Stimulated activated CD8-positive, alpha-beta memory T cell treated with anti-CD3 and anti-CD28 coated beads, Interleukin-15, amount 100 ng/mL, for 1 hour (primary cell): Measurements from ENCODE around the gene CDKN2B-AS1.
"Not testable (repeated sequence)": the region's sequence is repeated elsewhere in the genome, so short reads cannot be mapped to it uniquely, and the experiment has no call there.

Source experiments
- DNase-seq: peaks from one replicate; pipeline ENCODE4 v3.0.0-alpha.2; 2020; ENCODE audit warnings: low read depth

The CDKN2B-AS1 gene

DNA sequence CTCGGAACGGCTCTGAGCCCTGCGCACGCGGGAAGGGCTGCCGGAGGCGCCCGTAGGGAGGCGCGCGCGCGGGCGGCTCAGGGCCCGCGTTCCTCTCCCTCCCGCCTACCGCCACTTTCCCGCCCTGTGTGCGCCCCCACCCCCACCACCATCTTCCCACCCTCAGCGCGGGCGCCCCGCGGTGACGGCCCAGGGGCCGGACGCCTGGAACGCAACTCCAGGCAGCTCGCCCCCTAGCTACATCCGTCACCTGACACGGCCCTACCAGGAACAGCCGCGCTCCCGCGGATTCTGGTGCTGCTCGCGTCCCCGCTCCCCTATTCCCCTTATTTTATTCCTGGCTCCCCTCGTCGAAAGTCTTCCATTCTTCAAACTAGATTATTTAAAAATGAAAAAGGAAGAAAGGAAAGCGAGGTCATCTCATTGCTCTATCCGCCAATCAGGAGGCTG, at the start of gene CDKN2B-AS1:
Gene CDKN2B-AS1, plus strand, starts transcription at position 236 of the 450 bp plus-strand sequence.
- DNase-seq: no peak

DNA sequence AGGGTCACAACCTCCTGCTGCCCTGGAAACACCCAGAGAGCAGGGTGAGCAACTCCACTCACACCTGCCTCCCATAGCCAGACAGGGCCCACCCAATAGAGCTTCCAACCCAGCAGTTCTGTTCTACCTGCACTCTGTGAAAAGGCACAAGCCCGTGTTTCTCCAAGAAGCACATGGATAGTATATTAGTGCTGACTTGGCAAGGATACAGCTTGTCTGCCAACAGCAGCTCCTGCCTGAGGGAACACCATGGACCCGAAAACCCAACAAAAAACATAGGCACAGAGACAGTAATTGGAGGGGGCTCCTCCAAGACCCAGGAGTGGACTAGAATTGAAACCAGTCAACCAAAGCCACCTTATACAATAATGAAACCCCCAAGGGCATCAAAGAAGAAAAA, 49.0 kb upstream of the CDKN2B-AS1 start:
- no peak for DNase-seq

DNA sequence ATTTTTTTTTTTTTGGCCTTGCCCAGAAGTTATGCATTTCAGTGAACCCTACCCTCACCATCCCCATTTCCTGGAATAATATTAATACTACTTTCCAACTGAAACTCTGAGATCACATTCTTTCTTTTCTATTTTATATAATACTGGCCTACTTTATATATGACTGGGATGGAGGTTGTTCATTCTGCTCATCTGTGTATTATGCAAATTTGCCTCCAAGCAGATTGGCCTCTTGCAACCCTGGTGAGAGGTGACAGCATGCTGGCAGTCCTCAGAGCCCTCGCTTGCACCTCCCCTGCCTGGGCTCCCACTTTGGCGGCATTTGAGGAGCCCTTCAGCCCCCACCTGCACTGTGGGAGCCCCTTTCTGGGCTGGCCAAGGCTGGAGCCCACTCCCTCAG, 35.8 kb upstream of the CDKN2B-AS1 start:
- no peak for DNase-seq

DNA sequence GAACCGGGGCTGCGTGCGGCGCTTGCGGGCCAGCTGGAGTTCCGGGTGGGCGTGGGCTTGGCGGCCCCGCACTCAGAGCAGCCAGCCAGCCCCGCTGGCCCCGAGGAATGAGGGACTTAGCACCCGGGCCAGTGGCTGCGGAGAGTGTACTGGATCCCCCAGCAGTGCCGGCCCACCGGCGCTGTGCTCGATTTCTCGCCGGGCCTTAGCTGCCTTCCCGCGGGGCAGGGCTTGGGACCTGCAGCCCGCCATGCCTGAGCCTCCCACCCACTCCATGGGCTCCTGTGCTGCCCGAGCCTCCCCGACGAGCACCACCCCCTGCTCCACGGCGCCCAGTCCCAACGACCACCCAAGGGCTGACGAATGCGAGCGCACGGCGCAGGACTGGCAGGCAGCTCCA, 35.3 kb upstream of the CDKN2B-AS1 start:
- not testable (repeated sequence) for DNase-seq

DNA sequence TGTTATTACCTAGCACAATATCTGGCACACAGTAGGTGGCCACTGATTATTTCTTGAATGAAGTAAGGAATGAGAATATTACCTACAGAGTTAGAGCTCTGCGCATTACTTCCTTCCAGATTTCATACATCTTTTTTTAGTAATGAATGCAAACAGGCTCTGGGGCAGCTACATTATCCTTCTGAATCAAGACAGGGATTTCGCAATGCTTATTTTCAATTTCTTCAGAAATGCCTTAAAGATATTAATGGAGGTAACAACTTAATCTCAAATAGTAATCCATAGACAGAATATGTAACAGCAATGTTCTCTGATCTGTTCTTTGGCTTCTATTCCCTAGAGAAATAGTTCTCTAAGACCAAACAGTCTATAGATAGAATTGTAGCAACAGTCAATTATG, 33.0 kb upstream of the CDKN2B-AS1 start:
- no peak for DNase-seq

DNA sequence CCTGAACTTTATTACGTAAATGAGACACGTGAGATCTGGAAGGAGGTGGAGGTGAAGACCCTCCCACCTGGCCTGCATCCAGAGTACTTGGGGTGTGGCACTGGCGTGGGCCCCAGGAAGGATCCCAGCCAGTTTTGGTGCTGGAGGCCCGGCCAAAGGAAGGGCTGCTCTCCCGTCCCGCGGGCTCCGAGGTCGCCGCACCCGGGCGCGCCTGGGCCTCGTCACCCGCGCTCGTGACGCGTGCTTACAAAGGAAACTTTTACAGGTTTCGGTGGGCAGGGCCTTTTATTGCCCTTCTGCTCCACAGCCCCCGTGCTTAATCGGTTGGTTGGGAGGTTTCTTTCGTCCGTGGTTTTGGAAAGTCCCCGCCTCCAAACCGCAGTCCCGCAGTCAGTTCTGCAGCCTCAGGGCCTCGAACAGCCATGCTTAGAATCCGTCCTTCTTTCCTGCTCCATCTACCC, 29.6 kb upstream of the CDKN2B-AS1 start:
- peak; percentile 20 for DNase-seq

DNA sequence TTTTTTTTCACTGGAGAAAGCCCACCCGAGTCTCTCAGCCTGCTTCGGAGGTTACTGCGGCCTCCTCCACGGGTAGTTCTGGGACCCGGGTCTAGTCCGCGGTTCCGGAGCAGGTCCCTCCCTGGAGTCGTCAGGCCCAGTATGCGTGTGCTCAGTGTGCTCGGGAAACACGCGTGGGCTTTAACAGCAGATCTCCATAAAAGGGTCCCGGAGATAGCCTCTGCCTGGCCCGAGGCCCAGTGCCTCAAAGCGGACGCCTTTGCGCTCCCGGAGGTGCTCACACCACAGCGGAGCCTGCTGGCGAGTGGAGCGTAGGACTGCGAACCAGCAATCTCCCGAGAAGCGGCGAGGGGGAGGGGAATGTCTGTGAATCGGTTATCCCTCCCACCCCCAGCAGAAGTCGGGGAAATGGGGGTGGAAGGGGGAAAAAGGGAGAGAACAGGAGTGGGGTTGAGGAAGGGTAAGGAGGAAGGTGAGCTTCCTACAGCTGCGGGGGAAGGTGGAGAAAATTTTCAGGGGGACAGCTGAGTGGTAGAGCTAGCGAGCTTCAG, 29.1 kb upstream of the CDKN2B-AS1 start:
- DNase-seq: no peak

DNA sequence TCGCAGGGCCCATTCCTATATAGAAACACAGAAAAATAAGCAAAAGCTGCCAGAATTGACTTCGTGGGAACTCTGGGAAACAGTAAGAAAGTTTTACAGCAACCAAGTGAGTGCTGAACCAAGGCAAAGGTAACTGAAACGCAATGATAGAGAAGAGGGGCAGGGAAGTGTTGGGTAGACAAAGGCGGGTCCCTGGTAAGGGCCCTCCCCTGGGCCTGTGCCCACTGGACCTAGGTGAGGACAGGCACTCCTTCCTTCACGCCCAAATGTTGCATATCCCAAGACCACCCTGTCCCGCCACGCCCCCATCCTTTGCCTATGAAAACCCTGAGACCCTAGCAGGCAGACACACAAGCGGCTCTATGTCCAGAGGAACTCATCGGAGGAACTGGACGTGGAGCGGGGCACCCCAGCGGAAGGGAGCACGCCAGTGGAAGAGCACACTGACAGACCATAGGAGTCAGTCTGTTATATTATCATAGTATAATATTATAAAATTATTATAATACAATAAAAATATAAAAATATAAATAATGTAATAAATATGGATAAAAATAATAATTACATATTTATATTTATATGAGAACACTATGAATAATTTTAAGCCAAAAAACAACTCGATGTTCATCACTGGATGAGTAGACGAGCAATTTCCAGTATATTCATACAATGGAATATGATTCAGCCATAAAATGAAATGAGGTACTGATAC, 28.3 kb upstream of the CDKN2B-AS1 start:
- DNase-seq: no peak

DNA sequence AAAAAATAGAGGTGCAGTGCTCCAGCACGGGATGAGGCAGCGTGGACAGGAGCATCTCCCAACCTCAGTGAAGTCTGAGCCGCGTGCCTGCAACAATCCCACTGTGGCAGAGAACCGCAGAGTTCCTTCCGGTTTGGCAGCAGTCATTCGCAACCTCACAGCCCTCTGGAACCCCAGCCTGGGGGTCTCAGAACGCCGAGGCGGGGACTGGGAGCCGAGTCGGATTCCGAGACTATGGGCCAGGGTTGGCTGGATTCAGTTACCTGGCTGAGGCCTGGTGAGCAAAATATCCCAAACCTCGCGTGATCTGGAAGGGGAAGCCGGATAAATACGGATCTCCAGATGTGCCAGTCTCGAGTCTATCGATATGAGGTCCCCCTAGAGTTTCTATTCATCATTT, 27.4 kb upstream of the CDKN2B-AS1 start:
- no peak for DNase-seq

DNA sequence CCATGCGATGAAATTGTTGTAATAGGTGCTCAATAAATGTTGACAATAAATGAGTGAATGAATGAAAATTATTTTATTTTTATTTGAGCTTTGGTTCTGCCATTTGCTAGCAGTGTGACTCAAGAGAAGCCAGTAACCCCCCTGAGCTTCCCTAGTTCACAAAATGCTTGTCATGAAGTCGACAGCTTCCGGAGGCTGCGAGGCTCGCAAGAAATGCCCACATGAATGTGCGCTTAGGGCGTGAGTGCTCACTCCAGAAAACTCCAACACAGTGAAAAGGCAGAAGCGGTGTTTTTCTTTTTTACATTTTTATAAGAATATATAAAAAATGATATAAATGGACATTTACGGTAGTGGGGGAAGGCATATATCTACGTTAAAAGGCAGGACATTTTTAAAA, 26.9 kb upstream of the CDKN2B-AS1 start:
- DNase-seq: no peak

DNA sequence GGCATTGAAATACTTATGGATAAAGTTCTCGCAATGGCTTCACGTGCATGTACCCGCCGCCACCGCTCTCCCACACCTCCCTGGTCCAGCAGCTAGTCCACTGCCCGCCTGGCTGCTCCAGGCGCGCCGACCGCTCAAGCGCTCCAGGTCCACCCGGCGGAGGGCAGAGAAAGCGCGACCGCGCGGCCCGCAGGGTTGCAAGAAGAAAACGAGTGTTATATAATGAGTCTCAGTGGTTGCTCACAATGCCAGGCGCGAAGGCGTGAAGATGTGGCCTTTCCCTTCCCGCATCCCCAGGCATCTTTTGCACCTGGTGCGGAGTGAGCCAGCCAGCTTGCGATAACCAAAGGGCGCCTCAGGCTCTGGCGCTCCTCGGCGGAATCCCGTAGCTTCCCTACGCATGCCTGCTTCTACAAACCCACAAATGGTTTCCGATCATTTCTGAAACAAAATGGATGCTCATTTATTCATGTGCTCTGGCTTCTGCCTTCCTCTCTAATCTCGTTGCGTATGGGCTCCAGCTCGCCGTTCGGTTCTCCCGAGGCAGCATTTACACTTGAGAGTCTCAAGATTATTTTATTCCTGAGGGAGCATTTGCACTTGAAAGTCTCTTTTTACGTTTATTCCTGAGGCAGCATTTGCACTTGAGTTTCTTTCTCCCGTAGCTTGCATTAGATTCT, 26.1 kb upstream of the CDKN2B-AS1 start:
- no peak for DNase-seq

DNA sequence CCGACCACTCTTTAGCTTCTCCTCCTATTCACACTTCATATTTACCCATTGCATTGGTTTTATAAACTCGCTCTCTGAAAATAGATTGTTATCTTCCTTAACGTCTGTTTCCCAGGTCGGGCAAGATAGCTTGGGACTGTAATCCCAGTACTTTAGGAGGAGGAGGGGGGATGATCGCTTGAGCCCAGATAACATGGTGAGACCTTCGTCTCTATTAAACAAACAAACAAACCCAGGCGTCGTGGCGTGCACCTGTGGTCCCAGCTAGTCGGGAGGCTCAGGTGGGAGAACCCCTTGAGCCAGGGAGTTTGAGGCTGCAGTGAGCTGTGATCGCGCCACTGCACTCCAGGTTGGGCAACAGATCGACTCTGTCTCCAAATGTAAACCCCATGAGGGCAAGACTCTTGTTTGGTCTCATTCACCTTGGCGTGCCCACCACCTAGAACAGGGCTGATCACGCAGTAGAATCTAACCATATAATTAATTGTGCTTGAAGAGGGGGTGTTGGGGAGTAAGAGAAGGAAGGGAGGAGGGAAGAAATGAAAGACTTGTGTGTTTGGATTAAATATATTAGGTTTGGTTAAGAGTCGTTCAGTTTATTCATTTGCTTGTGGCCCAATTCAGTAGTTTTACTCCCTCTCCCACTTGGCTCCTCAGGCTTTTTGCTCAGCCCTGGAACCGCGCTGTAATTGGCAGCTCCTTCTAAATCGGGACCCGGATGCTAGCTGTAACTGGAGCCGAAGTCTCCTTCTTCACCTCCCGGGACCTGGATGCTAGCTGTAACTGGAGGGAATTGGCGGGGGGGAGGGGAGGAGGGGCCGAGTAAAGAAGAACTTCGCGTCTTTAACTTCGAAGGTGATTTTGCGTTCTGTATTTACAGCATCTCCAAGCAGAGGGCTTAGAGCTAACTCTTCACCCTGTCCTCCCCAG, 25.3 kb upstream of the CDKN2B-AS1 start:
- no peak for DNase-seq

DNA sequence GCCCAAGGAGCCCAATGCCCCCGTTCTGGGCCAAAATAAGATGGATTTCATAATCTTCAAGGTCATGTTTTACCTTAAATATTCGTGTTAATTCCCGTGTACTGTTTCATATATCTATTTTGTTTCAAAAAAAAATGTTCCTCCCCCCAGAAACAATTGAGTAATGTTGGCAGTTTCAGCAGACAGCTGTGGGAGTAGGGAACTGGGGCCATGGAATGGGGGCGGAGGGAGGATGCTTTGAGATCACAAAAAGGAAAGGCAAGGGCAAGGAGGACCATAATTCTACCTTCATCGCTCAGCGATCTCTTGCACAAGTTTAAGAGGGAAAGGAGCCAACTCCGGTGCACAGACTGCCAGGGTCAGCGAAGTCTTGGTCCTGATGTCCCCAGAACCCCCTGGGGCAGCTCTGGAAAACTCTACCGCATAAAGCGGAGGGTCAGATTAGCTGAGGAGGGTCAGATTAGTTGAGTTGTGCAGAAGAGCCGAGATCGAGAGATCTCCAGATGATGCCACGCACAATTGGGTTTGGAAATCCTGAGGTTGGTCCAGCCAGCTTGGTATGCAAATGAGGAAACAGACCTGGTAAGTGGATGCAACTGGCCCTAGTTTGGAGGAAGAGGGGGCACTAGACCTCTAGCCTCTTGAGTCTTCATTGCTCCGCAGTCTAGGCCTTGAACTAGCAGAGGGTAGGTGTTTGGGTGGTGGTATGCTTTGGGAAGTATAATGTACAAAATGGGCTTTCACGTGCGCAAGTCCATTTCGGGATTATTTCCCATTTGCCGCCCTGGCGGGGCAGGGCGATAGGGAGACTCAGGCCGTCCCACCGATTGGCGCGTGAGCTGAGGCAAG, 24.4 kb upstream of the CDKN2B-AS1 start:
- DNase-seq: no peak

DNA sequence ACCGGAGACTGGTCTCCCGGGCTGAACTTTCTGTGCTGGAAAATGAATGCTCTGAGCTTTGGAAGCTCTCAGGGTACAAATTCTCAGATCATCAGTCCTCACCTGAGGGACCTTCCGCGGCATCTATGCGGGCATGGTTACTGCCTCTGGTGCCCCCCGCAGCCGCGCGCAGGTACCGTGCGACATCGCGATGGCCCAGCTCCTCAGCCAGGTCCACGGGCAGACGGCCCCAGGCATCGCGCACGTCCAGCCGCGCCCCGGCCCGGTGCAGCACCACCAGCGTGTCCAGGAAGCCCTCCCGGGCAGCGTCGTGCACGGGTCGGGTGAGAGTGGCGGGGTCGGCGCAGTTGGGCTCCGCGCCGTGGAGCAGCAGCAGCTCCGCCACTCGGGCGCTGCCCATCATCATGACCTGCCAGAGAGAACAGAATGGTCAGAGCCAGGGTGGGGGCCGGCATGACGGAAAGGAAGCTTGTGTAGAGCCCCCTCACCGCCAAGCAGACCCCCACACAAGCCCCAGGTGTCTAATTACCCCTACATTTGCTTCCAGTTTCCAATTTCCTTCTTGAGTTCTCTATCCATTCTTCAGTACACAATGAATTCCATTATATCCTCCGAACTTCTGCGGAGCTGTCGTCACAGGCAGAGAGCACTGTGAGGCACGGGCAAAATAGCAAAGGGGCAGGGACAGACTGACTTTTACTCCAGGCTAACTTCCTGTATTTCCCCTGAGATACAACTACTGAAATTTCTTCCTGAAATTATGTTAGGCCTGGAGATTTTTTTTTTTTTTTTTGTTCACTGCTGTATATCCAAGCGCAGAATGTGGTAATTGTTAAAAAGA, 23.6 kb upstream of the CDKN2B-AS1 start:
- no peak for DNase-seq

DNA sequence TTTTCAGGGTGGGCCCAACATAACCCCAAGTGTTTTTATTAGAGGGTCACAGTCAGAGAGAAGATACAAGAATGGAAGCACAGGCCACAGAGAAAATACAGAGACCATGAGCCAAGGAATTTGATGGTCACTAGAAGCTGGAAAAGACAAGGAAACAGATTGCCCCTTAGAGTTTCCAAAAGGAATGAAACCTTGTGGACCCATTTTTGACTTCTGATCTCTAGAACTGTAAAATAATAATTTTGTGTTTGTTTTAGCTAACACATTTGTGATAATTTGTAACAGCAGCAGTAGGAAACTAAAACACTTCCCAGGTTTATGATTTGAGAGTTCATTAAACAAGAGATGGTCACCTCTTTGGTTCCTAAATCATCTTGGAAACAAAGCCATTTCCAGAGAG, 22.2 kb upstream of the CDKN2B-AS1 start:
- DNase-seq: no peak

DNA sequence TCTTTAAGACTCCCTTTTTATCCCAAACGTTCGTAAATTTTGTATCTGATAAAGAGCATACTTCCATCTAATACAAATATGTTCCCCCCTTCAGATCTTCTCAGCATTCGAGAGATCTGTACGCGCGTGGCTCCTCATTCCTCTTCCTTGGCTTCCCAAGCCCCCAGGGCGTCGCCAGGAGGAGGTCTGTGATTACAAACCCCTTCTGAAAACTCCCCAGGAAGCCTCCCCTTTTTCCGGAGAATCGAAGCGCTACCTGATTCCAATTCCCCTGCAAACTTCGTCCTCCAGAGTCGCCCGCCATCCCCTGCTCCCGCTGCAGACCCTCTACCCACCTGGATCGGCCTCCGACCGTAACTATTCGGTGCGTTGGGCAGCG, 20.3 kb upstream of the CDKN2B-AS1 start:
- DNase-seq: no peak

DNA sequence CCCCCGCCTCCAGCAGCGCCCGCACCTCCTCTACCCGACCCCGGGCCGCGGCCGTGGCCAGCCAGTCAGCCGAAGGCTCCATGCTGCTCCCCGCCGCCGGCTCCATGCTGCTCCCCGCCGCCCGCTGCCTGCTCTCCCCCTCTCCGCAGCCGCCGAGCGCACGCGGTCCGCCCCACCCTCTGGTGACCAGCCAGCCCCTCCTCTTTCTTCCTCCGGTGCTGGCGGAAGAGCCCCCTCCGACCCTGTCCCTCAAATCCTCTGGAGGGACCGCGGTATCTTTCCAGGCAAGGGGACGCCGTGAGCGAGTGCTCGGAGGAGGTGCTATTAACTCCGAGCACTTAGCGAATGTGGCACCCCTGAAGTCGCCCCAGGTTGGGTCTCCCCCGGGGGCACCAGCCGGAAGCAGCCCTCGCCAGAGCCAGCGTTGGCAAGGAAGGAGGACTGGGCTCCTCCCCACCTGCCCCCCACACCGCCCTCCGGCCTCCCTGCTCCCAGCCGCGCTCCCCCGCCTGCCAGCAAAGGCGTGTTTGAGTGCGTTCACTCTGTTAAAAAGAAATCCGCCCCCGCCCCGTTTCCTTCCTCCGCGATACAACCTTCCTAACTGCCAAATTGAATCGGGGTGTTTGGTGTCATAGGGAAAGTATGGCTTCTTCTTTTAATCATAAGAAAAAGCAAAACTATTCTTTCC, 19.7 kb upstream of the CDKN2B-AS1 start:
- no peak for DNase-seq

DNA sequence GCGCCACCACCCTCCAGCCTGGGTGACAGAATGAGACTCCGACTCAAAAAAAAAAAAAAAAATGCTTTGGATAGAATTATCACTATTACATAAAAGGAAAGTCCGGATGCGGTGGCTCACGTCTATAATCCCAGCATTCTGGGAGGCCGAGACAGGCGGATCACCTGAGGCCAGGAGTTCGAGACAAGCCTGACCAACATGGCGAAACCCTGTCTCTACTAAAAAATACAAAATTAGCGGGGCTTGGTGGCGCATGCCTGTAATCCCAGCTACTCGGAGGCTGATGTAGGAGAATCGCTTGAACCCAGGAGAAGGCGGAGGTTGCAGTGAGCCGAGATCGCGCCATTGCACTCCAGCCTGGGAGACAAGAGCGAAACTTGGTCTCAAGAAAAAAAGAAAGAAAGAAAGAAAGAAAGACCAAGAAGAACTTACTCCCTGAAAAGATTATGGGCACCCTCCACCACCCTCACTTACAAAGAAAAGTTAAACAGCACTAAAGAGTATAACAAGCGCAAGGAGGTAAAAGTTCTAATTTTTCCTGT, 18.2 kb upstream of the CDKN2B-AS1 start:
- no peak for DNase-seq

DNA sequence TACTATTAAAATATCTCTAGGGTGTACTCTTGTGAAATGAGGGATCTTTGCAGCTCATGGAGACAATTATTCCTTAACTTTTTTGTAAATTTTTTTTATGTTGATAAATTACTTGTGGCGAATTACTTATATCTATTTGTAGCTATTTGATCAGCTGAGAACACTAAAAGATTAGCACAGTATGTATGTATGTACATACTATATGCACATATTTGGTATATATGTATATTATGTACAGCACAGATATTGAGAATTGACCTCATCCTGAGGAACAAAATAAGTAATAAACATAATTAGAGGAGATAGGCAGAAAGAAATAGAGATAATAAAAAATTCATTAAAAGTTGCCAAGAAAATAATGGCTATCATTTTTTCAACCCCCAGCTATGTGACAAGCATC, 12.2 kb upstream of the CDKN2B-AS1 start:
- DNase-seq: no peak
